T-helper 2 cell treated with Interferon-gamma antibody and Interleukin-4, amounts not matched to agents 100 ng/mL and 5 ng/mL, for 36 hours (primary cell): ENCODE results near the gene RNF213. TPM values are rescaled to one million over a fixed set of nuclear protein-coding genes. Genes with fewer than 3 reads are reported as not detected.

Experiments
- intact Hi-C: fragments of 100-400 bp; cut with micrococcal nuclease; formaldehyde crosslinking; loops from one replicate; pipeline ENCODE4 v1.15.1; 2023
- total RNA-seq: library from RNA; stranded (reverse); gene quantifications from 2 replicates; pipeline ENCODE4 v1.2.3, GENCODE V29; 2022

Gene RNF213
- total RNA-seq: 605 and 621 TPM in 2 replicates

GRCh38 chr17:80260791-80261158 lies at the start of gene RNF213:
Gene RNF213, plus strand, starts transcription at chr17:80260852. Its CDS starts 2,830 bp downstream, at chr17:80263682.
- intact Hi-C loops: no loop called here

GRCh38 chr17:80212109-80212508 lies 48.5 kb upstream of the RNF213 start:
- intact Hi-C loops: no loop called here

- intact Hi-C loops: no loop called here
Measured at GRCh38 chr17:80212511-80212910, 48.1 kb upstream of the RNF213 start.

GRCh38 chr17:80212962-80213642 lies 47.5 kb upstream of the RNF213 start:
- intact Hi-C loops: no loop called here

- intact Hi-C loops: no loop called here
Measured at GRCh38 chr17:80213643-80213975, 47.0 kb upstream of the RNF213 start.

- intact Hi-C loops: no loop called here
Measured at GRCh38 chr17:80214012-80214877, 46.4 kb upstream of the RNF213 start.

- intact Hi-C loops: no loop called here
Measured at GRCh38 chr17:80214878-80215210, 45.8 kb upstream of the RNF213 start.

GRCh38 chr17:80216473-80217456 lies 43.9 kb upstream of the RNF213 start:
- intact Hi-C loops: no loop called here

- intact Hi-C loops: loop anchor here (2.0 kb wide), 1 partner anchor 35 kb away; no protein-coding TSS in a partner anchor
Measured at GRCh38 chr17:80217703-80218362, 42.8 kb upstream of the RNF213 start.

GRCh38 chr17:80218391-80218790 lies 42.3 kb upstream of the RNF213 start:
- intact Hi-C loops: loop anchor here (2.0 kb wide), 1 partner anchor 34 kb away; no protein-coding TSS in a partner anchor

GRCh38 chr17:80219013-80219762 lies 41.5 kb upstream of the RNF213 start:
- intact Hi-C loops: loop anchor here (1.0 to 2.0 kb wide), 2 partner anchors 34 to 72 kb away; partner anchors contain the start of gene EIF4A3

GRCh38 chr17:80219763-80220053 lies 40.9 kb upstream of the RNF213 start:
- intact Hi-C loops: loop anchor here (1.0 to 2.0 kb wide), 2 partner anchors 33 to 72 kb away; partner anchors contain the start of gene EIF4A3

GRCh38 chr17:80220054-80220735 lies 40.5 kb upstream of the RNF213 start, which contains the start of the genes SGSH and SLC26A11:
Gene SGSH, minus strand, starts transcription at chr17:80220333. Its CDS starts 20 bp downstream, at chr17:80220313.
Gene SLC26A11, plus strand, starts transcription at chr17:80220427. Its CDS starts 1,134 bp downstream, at chr17:80221561.
- intact Hi-C loops: no loop called here

- intact Hi-C loops: no loop called here
Measured at GRCh38 chr17:80220736-80221215, 39.9 kb upstream of the RNF213 start.

GRCh38 chr17:80221351-80222105 lies 39.1 kb upstream of the RNF213 start:
- intact Hi-C loops: no loop called here

GRCh38 chr17:80222376-80223141 lies 38.1 kb upstream of the RNF213 start:
- intact Hi-C loops: no loop called here

GRCh38 chr17:80223142-80223815 lies 37.4 kb upstream of the RNF213 start:
- intact Hi-C loops: no loop called here
